Measurements from ENCODE around the gene TENM4.

DNA sequence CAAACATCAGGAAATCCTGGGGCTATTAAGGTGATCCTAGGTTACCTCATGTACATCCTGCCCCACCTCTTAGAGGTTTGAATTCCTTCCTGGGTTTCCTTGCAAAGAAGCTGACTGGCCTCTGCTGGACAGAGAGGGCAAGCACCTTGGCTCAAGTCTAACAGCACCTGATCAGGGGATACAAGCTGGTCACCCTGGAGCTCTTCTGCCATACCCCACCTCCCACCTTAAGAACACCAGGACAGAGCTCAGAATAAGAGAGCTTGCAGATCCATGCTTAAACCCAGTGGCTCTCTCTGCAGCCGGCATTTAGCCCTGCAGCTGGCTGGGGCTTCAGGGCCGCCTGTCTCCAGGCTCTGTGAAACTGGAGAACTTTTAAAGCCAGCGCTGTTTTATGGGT, 479.6 kb downstream of the TENM4 start:
- TF ChIP-seq, protein P1, sequence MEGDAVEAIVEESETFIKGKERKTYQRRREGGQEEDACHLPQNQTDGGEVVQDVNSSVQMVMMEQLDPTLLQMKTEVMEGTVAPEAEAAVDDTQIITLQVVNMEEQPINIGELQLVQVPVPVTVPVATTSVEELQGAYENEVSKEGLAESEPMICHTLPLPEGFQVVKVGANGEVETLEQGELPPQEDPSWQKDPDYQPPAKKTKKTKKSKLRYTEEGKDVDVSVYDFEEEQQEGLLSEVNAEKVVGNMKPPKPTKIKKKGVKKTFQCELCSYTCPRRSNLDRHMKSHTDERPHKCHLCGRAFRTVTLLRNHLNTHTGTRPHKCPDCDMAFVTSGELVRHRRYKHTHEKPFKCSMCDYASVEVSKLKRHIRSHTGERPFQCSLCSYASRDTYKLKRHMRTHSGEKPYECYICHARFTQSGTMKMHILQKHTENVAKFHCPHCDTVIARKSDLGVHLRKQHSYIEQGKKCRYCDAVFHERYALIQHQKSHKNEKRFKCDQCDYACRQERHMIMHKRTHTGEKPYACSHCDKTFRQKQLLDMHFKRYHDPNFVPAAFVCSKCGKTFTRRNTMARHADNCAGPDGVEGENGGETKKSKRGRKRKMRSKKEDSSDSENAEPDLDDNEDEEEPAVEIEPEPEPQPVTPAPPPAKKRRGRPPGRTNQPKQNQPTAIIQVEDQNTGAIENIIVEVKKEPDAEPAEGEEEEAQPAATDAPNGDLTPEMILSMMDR (IDR thresholded peaks at IDR 0.05; ENCODE audit: poor library complexity, severe bottlenecking): no peak
- no peak for TF ChIP-seq POLR2AphosphoS5 (IDR thresholded peaks at IDR 0.05)
